HG02623 (cell line): Measurements from ENCODE around the gene PTPN6.

Experiments
- ATAC-seq: cut with Tn5 transposase; IDR thresholded peaks from one replicate; pipeline ENCODE4 v1.9.1; 2021; ENCODE audit warnings: moderate library complexity; ENCODE audit not compliant: unreplicated experiment

The PTPN6 gene

GRCh38 chr12:7001921-7002591 is 50.9 kb downstream of the PTPN6 start:
- no peak for ATAC-seq

GRCh38 chr12:7004287-7004803 is 53.2 kb downstream of the PTPN6 start:
- no peak for ATAC-seq

GRCh38 chr12:7004840-7005239 is 53.7 kb downstream of the PTPN6 start:
- no peak for ATAC-seq

GRCh38 chr12:7005311-7005710 is 54.2 kb downstream of the PTPN6 start:
- ATAC-seq = no peak

GRCh38 chr12:7006639-7007038 is 55.5 kb downstream of the PTPN6 start:
- ATAC-seq = no peak

- no peak for ATAC-seq
Observed at GRCh38 chr12:7008864-7009263, 57.7 kb downstream of the PTPN6 start.

- ATAC-seq = no peak
Observed at GRCh38 chr12:7009512-7009911, 58.4 kb downstream of the PTPN6 start.
